GM18511 (cell line): ENCODE results near the gene PALD1.

Experiments used
- ATAC-seq: cut with Tn5 transposase; IDR thresholded peaks from one replicate; pipeline ENCODE4 v1.9.1; 2021; ENCODE audit warnings: mild to moderate bottlenecking, moderate library complexity; ENCODE audit not compliant: unreplicated experiment

Gene PALD1

GRCh38 chr10:70504521-70505358, 26.2 kb downstream of the PALD1 start:
- no peak for ATAC-seq

DNA sequence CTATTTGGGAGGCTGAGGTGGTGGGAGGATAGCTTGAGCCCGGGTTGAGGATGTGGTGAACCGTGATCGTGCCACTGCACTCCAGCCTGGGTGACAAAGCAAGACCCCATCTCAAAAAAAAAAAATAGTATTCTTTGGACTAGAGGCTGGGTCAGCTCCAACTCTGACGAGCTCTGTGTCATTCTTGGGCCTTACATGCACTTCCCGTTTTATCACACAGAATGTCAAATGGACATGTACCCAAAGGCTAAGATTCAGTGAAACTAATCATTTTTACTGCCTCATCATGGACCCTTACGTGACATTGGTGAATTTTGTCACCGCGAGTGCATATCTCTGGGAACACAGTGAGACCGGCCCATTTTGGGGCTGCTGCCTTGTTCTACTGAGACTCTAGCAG, 27.3 kb downstream of the PALD1 start:
- no peak for ATAC-seq

DNA sequence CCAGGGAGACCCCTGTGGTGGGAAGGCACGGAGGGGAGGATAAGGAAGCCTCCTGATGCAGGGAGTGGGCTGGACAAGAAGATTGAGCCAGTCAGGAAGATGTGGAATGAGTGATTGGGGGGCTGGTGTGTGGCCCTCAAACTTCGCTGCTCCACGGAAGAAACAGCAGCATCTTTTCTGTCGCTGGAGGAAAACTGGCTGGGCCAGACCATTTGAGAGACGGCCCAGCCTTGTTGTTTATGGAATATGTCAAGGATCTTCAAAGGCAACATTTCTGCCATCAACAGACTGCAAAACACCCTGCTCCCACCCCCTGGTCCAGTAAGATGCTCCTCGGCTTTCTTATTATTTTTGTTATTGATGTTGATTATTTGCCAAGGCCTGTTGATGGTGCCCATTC, 29.4 kb downstream of the PALD1 start:
- ATAC-seq: no peak

DNA sequence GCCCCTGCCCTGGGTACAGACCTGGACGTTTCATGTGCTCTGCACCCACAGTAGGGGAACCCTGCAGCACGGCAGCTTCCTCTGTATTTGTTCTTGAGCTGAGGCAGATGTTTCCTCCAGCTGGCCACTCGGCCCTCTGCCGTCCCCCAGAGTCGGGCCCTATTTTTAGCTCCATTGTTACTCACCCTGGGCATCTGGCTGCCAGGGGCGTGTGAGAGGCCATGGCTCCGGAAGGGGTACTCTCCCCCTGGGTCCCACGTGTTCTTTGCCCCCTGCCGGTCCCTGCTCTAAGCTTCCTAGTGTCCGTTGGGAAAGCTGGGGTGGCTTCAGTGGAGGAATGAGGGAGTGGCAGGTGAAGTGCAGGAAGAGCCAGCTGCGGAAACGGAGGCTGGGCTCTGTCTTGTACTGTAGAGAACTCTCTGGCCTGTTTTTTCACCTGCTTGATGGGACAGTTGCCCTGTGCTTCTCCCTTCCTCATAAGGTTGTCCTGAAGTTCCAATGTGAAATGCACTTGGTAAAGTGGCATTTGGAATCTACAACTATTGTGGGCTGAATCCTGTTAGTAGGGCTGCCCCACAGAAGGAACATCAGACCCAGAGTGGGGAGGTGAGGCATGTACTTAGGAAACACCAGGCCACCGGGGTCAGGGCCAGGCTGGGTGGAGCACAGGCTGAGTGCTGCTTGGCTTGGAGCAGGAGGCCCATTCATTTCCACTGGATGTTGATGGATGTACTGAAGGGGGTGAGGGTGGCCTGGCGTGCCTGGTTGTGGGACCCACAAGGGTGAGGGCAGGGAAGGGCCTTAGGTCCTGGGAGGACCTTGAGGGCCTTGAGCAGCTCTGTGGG, 30.6 kb downstream of the PALD1 start:
- ATAC-seq: peak; percentile 67

GRCh38 chr10:70509757-70510147, 31.2 kb downstream of the PALD1 start:
- ATAC-seq: no peak

DNA sequence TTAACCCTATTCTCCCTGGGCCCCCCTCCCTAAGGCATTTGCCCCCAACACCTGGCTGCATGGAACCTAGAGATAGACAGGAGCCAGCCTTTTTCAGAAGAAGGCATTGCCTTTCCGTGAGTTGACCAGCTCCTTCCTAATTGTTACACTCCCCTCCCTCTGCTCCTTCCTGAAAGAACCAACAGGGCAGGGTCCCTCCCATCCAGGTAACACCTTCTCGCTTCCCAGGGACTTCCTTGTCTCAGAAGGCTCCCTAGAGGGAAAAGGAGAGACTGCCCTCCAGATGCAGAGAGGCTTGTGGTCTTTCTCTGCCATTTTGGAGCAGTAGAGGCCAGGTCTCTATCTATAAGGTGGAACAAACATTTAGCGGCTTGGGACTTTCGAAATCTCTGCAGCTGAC, 31.9 kb downstream of the PALD1 start:
- no peak for ATAC-seq

- ATAC-seq: no peak
Observed at GRCh38 chr10:70510904-70511303, 32.3 kb downstream of the PALD1 start.

DNA sequence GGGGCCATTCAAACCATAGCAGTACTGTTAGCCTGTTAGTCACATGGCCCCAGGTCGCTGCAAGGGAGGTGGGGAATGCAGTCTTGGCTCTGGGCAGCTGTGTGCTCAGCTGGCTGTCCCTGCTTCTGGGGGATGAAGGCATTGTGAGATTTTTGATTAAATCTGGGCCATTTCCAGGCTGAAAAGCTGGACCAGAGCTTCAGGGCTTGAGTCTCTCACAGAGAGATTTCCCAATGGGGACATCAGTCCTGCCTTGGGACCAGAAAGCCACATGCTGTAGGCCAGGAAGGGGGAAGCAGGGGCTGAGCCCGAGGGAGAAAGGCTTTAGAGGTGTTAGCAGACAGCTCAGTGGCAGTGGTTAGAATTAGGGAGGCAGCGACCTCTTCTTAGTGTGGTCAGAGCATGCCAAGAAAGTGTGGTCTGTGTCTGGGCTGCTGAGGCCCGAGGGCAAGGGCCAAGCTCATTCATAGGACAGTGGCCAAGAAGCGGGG, 33.6 kb downstream of the PALD1 start:
- ATAC-seq: no peak

DNA sequence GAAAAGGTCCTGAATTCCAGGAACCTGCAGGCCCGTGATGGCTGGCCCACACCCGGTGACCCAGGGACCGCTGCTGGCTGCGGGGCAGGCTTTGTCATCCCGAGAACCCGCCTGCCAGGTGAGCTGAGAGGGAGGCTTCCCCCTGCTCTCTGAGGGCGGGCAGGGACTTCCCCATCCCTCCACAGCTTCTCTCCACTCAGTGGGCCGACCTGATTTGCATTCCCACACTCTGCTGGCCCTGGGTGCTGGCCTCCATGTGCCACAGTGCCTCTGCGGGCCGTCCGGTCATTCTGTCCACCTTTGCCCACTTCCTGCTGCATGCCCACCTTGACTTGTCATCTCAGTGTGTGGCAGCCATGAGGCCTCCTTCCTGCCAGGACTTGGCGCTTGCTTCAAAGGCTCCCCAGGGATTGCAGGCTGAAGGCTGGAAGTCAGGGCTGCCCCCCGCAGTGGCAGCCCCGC, 35.3 kb downstream of the PALD1 start:
- ATAC-seq: peak; percentile 90

- ATAC-seq: no peak
Observed at GRCh38 chr10:70514591-70514990, 36.0 kb downstream of the PALD1 start.

- no peak for ATAC-seq
Observed at GRCh38 chr10:70515035-70515667, 36.6 kb downstream of the PALD1 start.

DNA sequence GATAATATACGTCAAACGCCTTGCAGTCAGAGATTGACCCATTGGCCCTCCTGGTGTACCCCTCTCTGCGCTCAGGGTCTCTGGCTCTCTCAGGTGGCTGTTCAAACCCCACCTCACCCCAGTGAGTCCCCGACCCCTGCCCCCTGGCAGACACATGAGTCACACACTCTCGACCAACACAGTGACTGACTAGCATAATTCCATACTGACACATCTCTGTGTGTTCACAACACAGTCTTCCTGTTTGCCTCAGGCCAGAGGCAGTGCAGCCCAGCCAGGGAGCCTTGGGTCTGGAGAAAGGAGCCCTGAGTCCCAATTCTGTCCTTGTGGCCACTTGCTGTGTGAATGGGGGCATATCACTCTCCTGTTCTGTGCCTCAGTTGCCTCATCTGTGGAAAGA, 40.1 kb downstream of the PALD1 start:
- no peak for ATAC-seq

DNA sequence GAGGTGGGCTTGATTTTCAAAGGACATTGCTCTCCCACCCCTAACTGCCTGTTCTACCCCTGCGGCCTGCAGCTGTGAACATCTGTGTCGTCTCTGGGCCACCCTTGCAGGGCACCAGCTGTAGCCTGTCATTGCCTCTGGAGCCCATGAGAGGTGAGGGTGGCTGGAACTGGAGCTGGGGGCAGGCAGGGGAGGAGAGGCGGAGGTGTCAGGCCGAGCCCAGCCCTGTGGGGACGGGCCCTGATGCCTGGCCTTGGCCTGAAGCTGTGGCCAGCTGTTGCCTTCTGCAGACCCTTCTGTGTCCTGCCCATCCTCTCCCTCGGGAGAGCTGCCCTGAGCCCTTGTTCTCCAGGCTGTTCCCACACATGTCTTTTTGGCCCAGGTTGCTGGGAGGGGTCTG, 44.5 kb downstream of the PALD1 start:
- no peak for ATAC-seq

- no peak for ATAC-seq
Observed at GRCh38 chr10:70523549-70523948, 45.0 kb downstream of the PALD1 start.

DNA sequence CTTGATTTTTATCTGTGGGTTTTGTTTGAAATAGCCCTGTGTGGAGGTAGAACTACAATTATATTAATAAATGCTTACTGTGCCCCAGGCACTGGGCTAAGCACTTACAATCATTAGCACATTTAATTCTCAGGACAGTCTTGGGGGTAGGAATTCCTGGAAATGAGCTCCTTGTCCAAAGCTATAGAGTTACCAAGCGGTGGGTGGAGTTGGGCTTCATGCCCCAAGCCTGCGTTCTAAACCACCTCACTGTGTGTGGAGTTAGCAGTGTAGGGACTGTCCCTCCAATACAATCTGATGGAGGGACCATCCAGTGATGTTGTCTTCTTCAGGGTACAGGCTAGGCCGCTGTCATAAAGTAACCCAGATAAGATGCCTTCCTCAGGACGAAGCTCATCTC, 49.7 kb downstream of the PALD1 start:
- ATAC-seq: no peak

DNA sequence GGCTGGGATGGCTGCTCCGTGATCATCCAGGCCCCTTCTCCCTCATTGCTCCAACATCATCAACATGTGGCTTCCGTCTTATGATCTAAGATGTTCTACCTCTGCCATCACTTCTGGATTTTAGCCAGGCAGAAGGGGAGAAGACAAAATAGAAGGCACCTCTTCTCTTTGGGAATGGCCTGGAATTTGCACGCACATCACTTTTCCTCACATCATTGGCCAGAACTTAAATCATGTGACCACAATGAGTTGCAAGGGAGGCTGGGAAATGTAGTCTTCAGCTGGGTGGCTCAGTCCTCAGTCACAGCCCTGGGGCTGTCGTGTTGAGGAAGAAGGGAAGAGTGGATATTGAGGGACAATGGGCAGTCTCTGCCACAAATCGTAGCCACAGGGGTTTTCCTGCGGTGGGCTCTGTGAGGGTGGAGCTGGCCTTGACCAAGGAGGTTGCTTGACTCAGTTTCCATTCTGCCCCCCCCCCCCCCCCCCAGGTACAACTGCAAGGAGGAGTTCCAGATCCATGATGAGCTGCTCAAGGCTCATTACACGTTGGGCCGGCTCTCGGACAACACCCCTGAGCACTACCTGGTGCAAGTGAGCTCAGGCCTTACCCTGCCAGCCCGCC, 50.3 kb downstream of the PALD1 start:
- no peak for ATAC-seq

GRCh38 chr10:70529848-70530247, 51.3 kb downstream of the PALD1 start:
- ATAC-seq: no peak

GRCh38 chr10:70530315-70530714, 51.7 kb downstream of the PALD1 start:
- ATAC-seq: no peak

DNA sequence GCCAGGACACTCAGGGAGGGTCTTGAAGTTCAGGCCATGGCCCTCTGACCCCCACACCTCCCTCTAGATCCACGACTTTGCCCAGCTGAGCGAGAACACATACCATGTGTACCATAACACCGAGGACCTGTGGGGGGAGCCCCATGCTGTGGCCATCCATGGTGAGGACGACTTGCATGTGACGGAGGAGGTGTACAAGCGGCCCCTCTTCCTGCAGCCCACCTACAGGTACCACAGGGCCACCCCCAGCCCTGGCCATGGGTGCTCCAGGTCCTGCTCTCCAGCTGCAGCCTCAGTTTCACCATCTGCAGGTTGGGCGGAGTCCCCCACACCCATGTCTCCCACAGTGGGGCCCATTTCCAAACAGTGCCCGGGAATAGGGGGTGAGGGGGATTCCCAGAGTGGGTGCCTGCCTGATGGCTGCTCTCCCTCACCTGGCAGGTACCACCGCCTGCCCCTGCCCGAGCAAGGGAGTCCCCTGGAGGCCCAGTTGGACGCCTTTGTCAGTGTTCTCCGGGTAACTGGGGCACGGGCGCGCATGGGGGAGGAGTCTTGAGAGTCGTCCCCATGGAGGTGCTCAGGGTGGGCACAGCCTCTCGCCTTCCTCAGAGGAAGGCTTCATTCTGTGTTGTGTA, 54.1 kb downstream of the PALD1 start:
- no peak for ATAC-seq

GRCh38 chr10:70533189-70533558, 54.6 kb downstream of the PALD1 start:
- no peak for ATAC-seq

DNA sequence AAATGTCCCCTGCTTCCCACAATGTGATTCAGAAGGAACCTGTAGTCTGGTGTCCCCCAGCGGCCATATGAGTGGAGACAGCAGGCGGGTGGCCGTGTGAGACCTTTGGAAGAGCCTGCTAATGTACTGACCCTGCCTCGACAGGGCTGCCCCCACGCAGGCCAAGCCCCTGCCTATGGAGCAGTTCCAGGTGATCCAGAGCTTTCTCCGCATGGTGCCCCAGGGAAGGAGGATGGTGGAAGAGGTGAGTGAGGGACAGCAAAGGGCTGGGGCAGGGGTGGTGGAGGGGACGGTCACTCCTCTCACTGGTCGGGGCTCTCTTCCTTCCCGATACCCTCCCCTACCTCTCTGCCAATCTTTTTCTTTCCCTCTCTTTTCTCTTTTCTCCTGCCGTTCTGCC, 55.7 kb downstream of the PALD1 start:
- ATAC-seq: no peak
